Measurements from ENCODE around the gene CHPF2. TPM values are rescaled to one million over a fixed set of nuclear protein-coding genes. Genes with fewer than 3 reads are reported as not detected.

Gene CHPF2
- total RNA-seq, 4 donors from 2014 or later = 34.5 to 58.5 (median 40.2) TPM

GRCh38 chr7:151249034-151249731 is 16.9 kb downstream of the CHPF2 start:
- TF ChIP-seq POLR2A (IDR thresholded peaks at IDR 0.05) (peak; percentile 32 to 62), EP300 (IDR thresholded peaks at IDR 0.05) (peak in 1 of 2 donors; percentile 76), CTCF (IDR thresholded peaks at IDR 0.05) (no peak)
- WGBS, 2 donors = 1% methylated on average over 29 to 41 of the region's 45 CpGs
- H3K9me3 ChIP-seq = no peaks in the 10 kb centered on the region
- H3K4me1 ChIP-seq = peaks cover 0 to 82% (median 53%) of the 10 kb centered on the region in 4 donors
- peak overlapping the region; percentile 85 to 98 (median 93) for H3K27ac ChIP-seq
- H3K36me3 ChIP-seq = no peaks in the 10 kb centered on the region
- H3K27me3 ChIP-seq = no peaks in the 10 kb centered on the region
- peak; percentile 48 to 55 for DNase-seq (ENCODE audit: low spot score in 2 of 2)
- peak overlapping the region; percentile 59 to 81 (median 74) for H3K4me3 ChIP-seq

GRCh38 chr7:151249732-151250072 is 17.4 kb downstream of the CHPF2 start:
- H3K36me3 ChIP-seq = no peaks in the 10 kb centered on the region
- no peak for TF ChIP-seq EP300 (IDR thresholded peaks at IDR 0.05)
- TF ChIP-seq CTCF (IDR thresholded peaks at IDR 0.05) = no peak
- no peak for TF ChIP-seq POLR2A (IDR thresholded peaks at IDR 0.05)
- no peak for DNase-seq (ENCODE audit: low spot score in 2 of 2)
- H3K9me3 ChIP-seq = no peaks in the 10 kb centered on the region
- peak overlapping the region; percentile 59 to 81 (median 74) for H3K4me3 ChIP-seq
- peak overlapping the region; percentile 85 to 98 (median 93) for H3K27ac ChIP-seq
- H3K27me3 ChIP-seq = no peaks in the 10 kb centered on the region
- 5 to 13% methylated on average over 5 of the region's 5 CpGs for WGBS, 2 donors
- H3K4me1 ChIP-seq = peaks cover 0 to 77% (median 49%) of the 10 kb centered on the region in 4 donors

GRCh38 chr7:151250181-151251132 is 18.2 kb downstream of the CHPF2 start:
- H3K9me3 ChIP-seq = no peaks in the 10 kb centered on the region
- TF ChIP-seq POLR2A (IDR thresholded peaks at IDR 0.05) (no peak), EP300 (IDR thresholded peaks at IDR 0.05) (no peak), CTCF (IDR thresholded peaks at IDR 0.05) (no peak)
- peak overlapping the region; percentile 85 to 98 (median 93) for H3K27ac ChIP-seq
- WGBS, 2 donors = 53 to 59% methylated on average over 7 of the region's 7 CpGs
- DNase-seq (ENCODE audit: low spot score in 2 of 2) = no peak
- H3K36me3 ChIP-seq = no peaks in the 10 kb centered on the region
- peaks cover 0 to 69% (median 42%) of the 10 kb centered on the region in 4 donors for H3K4me1 ChIP-seq
- no peaks in the 10 kb centered on the region for H3K27me3 ChIP-seq
- H3K4me3 ChIP-seq = peak overlapping the region in 2 of 4 donors; percentile 39 to 81

GRCh38 chr7:151251328-151251688 is 19.0 kb downstream of the CHPF2 start:
- Histone ChIP-seq H3K4me1 (peaks cover 0 to 61% (median 34%) of the 10 kb centered on the region in 4 donors), H3K27me3 (no peaks in the 10 kb centered on the region), H3K36me3 (no peaks in the 10 kb centered on the region), H3K9me3 (no peaks in the 10 kb centered on the region), H3K4me3 (peak overlapping the region; percentile 39 to 77 (median 48)), H3K27ac (peak overlapping the region; percentile 85 to 98 (median 93))
- TF ChIP-seq CTCF (IDR thresholded peaks at IDR 0.05) = no peak
- TF ChIP-seq EP300 (IDR thresholded peaks at IDR 0.05) = no peak
- no peak for TF ChIP-seq POLR2A (IDR thresholded peaks at IDR 0.05)
- no peak for DNase-seq (ENCODE audit: low spot score in 2 of 2)
- 2 to 10% methylated on average over 3 to 18 of the region's 19 CpGs for WGBS, 2 donors

Data from tibial nerve (tissue), 4 donors.